GM19239 (cell line): ENCODE results near the gene OR10H3.
"Not testable (repeated sequence)": the region's sequence is repeated elsewhere in the genome, so short reads cannot be mapped to it uniquely, and the experiment has no call there.

Experiments
- DNase-seq: peaks from one replicate; pipeline ENCODE4 v3.0.0; 2011; ENCODE audit warnings: low spot score; ENCODE audit not compliant: insufficient read length
- FAIRE-seq: peaks from 2 replicates; lab custom pipeline; 2011; peaks lifted over from hg19 to GRCh38; lab: Jason Lieb, UNC

The OR10H3 gene

GRCh38 chr19:15737722-15738121 is at the start of gene OR10H3:
Gene OR10H3, plus strand, starts transcription at chr19:15737985. Its CDS starts 3,408 bp downstream, at chr19:15741393.
- FAIRE-seq, result no peak
- DNase-seq, result no peak

GRCh38 chr19:15696654-15697194 is 41.1 kb upstream of the OR10H3 start:
- no peak for FAIRE-seq
- DNase-seq, result no peak

GRCh38 chr19:15701757-15702533 is 35.8 kb upstream of the OR10H3 start:
- no peak for FAIRE-seq
- DNase-seq, result no peak

- FAIRE-seq, result no peak
- no peak for DNase-seq
Observed at GRCh38 chr19:15702534-15702930, 35.3 kb upstream of the OR10H3 start.

- DNase-seq (no peak), FAIRE-seq (no peak)
Observed at GRCh38 chr19:15714638-15715037, 23.1 kb upstream of the OR10H3 start.

GRCh38 chr19:15715642-15716041 is 22.1 kb upstream of the OR10H3 start:
- DNase-seq (no peak), FAIRE-seq (no peak)

GRCh38 chr19:15717809-15718208 is 20.0 kb upstream of the OR10H3 start:
- no peak for FAIRE-seq
- no peak for DNase-seq

- DNase-seq (no peak), FAIRE-seq (no peak)
Observed at GRCh38 chr19:15721268-15721667, 16.5 kb upstream of the OR10H3 start.

GRCh38 chr19:15722956-15723355 is 14.8 kb upstream of the OR10H3 start:
- FAIRE-seq, result no peak
- DNase-seq, result no peak

- DNase-seq, result no peak
- no peak for FAIRE-seq
Observed at GRCh38 chr19:15727724-15728123, 10.1 kb upstream of the OR10H3 start, which contains the start of gene OR10H2. Gene OR10H2, plus strand, starts transcription at chr19:15728024. Its CDS starts 20 bp downstream, at chr19:15728044.

- DNase-seq (no peak), FAIRE-seq (no peak)
Observed at GRCh38 chr19:15730538-15730937, 7.2 kb upstream of the OR10H3 start.

- DNase-seq (no peak), FAIRE-seq (no peak)
Observed at GRCh38 chr19:15732388-15732787, 5.4 kb upstream of the OR10H3 start.

GRCh38 chr19:15733895-15734294 is 3.9 kb upstream of the OR10H3 start:
- FAIRE-seq, result no peak
- DNase-seq, result no peak

GRCh38 chr19:15740785-15741184 is 3.0 kb downstream of the OR10H3 start:
- FAIRE-seq (no peak), DNase-seq (no peak)

GRCh38 chr19:15748239-15748638 is 10.5 kb downstream of the OR10H3 start:
- FAIRE-seq, result no peak
- no peak for DNase-seq

- DNase-seq (no peak), FAIRE-seq (no peak)
Observed at GRCh38 chr19:15758379-15758778, 20.6 kb downstream of the OR10H3 start.

- DNase-seq (no peak), FAIRE-seq (no peak)
Observed at GRCh38 chr19:15759962-15760565, 22.3 kb downstream of the OR10H3 start.

GRCh38 chr19:15769586-15769985 is 31.8 kb downstream of the OR10H3 start:
- FAIRE-seq, result no peak

GRCh38 chr19:15774159-15774558 is 36.4 kb downstream of the OR10H3 start:
- not testable (repeated sequence) for DNase-seq, FAIRE-seq

More at GRCh38 chr19:15769586-15769985, 31.8 kb downstream of the OR10H3 start:
- DNase-seq, result no peak

GRCh38 chr19:15775249-15775648 is 37.5 kb downstream of the OR10H3 start:
- no peak for DNase-seq
- FAIRE-seq, result no peak

- FAIRE-seq (no peak), DNase-seq (no peak)
Observed at GRCh38 chr19:15776264-15776663, 38.5 kb downstream of the OR10H3 start.
